Measurements from ENCODE around the gene ABCC12.

DNA sequence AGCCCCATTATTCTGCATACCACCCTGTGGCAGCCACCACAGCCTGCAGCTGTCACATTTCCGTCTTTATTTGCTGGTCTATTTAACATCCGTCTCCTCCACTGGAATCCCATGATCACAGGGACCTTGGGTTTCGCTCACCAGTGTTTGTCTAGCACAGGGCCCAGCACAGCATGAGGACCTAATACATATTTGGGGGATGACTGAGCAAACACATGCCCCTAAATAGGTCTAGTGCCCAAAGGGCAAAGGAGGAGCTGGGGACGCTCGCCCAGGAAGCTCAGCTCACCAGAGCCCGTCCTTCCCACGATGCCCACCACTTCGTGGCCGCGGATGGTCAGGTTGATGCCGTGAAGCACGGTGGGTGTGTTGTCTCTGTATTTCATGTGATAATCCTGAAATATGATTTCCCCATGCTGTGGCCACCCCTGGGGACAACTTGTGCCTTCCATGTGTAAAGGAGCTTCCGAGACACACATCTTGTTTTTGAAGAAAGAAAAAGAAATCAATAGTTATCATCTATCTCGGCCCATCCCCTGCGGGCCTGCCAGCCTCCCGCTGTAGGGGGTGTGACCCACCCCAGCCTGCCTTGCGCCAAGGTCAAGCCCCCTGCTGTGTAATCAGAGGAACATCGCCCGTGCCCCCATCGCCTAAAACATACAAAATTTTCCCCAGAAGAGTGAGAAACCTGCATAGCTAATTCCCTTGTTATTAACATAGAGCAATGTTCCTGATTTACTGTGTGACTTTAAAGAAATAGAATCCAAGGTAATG, 21.0 kb upstream of the ABCC12 start:
- TF ChIP-seq CTCF (IDR thresholded peaks at IDR 0.05) (no peak), EZH2 (IDR thresholded peaks at IDR 0.05; ENCODE audit: borderline replicate concordance, insufficient read depth, low read depth, low read length, poor library complexity, severe bottlenecking) (no peak)
